Lower lobe of right lung (tissue), 2 donors: ENCODE data around the gene SH3GL3. TPM values are rescaled to one million over a fixed set of nuclear protein-coding genes. Genes with fewer than 3 reads are reported as not detected.

Experiments used
- ATAC-seq, 2 donors: fragments of 200-7000 bp; cut with Tn5 transposase; one replicate each; pipeline ENCODE4 v1.9.1; 2020 to 2022; ENCODE audit warnings: mild to moderate bottlenecking in 2 of 2, moderate library complexity in 2 of 2
- DNase-seq: peaks from one replicate; pipeline ENCODE4 v3.0.0-alpha.2; 2020
- H3K27ac ChIP-seq: fragments of 200-600 bp; one replicate; pipeline ENCODE4 v1.8.0; 2022
- H3K27me3 ChIP-seq: fragments of 200-600 bp; one replicate; pipeline ENCODE4 v1.8.0; 2022; ENCODE audit warnings: low read depth
- H3K36me3 ChIP-seq: fragments of 200-600 bp; one replicate; pipeline ENCODE4 v1.8.0; 2022; ENCODE audit warnings: mild to moderate bottlenecking
- H3K4me1 ChIP-seq: fragments of 200-600 bp; one replicate; pipeline ENCODE4 v1.8.0; 2022
- H3K4me3 ChIP-seq: fragments of 200-600 bp; one replicate; pipeline ENCODE4 v1.8.0; 2022; ENCODE audit warnings: mild to moderate bottlenecking
- H3K9me3 ChIP-seq: fragments of 200-600 bp; one replicate; pipeline ENCODE4 v1.8.0; 2022
- CTCF ChIP-seq: fragments of 200-600 bp; IDR thresholded peaks from one replicate; pipeline ENCODE4 v1.8.0; 2022; ENCODE audit warnings: antibody characterized with exemption, mild to moderate bottlenecking
- intact Hi-C: fragments of 100-400 bp; cut with DNase I; formaldehyde crosslinking; loops from one replicate; pipeline ENCODE4 v1.11.0; 2022
- total RNA-seq: library from RNA; stranded (reverse); fragmentation: NEBNext Ultra II Directional; extraction: Animal tissue kit (Norgen Biotek cat#: 25700); gene quantifications from one replicate; pipeline ENCODE4 v1.2.1, GENCODE V29; 2021
- donor health status: DM: no; HTN: yes; CAD: no; lungs with severe emphysema.

Gene SH3GL3
- total RNA-seq, 1 donor from 2014 or later, result 2.6 TPM

- H3K27ac ChIP-seq, result no peak overlapping the region
- no peak overlapping the region for H3K4me3 ChIP-seq
- ATAC-seq, result no peak
- no peak for TF ChIP-seq CTCF
- no peak for DNase-seq
- H3K9me3 ChIP-seq, result no peaks in the 10 kb centered on the region
- peaks cover 9% of the 10 kb centered on the region for H3K27me3 ChIP-seq
- no peaks in the 10 kb centered on the region for H3K36me3 ChIP-seq
- intact Hi-C loops, result loop anchor here (10.0 kb wide), 1 partner anchor 119 kb away; no protein-coding TSS in a partner anchor
- H3K4me1 ChIP-seq, result no peaks in the 10 kb centered on the region
Measured at GRCh38 chr15:83435782-83436181, 11.4 kb upstream of the SH3GL3 start.

- Histone ChIP-seq H3K36me3 (no peaks in the 10 kb centered on the region), H3K27ac (no peak overlapping the region), H3K27me3 (peaks cover 9% of the 10 kb centered on the region), H3K9me3 (no peaks in the 10 kb centered on the region), H3K4me3 (no peak overlapping the region), H3K4me1 (no peaks in the 10 kb centered on the region)
- ATAC-seq (peak; percentile 61 to 66), DNase-seq (no peak)
- TF ChIP-seq CTCF, result peak; percentile 19
- intact Hi-C loops, result loop anchor here (10.0 kb wide), 1 partner anchor 118 kb away; no protein-coding TSS in a partner anchor
Measured at GRCh38 chr15:83436513-83437158, 10.5 kb upstream of the SH3GL3 start.

DNA sequence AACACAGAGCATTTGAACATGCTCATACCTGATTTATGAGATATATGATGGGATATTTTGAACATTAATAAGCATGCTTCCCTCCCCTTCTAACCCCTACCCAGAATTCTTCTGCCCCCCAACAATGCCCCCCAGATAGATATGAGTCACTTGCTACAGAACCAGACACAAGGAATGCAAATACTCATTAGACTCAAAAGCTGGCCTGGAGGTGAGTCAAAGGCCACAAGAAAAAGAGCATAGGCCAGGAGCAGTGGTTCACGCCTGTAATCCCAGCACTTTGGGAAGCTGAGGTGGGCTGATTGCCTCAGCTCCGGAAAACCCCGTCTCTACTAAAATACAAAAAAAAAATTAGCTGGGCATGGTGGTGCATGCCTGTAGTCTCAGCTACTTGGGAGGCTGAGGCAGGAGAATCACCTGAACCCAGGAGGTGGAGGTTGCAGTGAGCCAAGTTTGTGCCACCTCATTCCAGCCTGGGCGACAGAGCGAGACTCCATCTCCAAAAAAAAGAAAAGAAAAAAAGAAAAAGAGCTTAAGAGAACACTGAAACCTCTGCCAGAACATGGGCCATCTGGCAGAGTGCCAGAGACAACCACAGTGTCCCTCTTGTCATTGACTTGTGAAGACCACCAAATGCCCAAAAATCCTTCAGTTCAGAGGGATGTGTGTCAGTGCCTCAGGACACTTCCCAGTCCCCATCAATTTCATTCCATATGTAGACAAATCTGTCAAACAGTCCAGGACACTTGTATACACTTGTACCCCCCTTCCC is 3.9 kb upstream of the SH3GL3 start:
- peaks cover 20% of the 10 kb centered on the region for H3K27me3 ChIP-seq
- no peak for DNase-seq
- no peak overlapping the region for H3K27ac ChIP-seq
- H3K9me3 ChIP-seq, result no peaks in the 10 kb centered on the region
- no peaks in the 10 kb centered on the region for H3K36me3 ChIP-seq
- no peak overlapping the region for H3K4me3 ChIP-seq
- intact Hi-C loops, result no loop called here
- peaks cover 7% of the 10 kb centered on the region for H3K4me1 ChIP-seq
- no peak for TF ChIP-seq CTCF
- ATAC-seq, result no peak

DNA sequence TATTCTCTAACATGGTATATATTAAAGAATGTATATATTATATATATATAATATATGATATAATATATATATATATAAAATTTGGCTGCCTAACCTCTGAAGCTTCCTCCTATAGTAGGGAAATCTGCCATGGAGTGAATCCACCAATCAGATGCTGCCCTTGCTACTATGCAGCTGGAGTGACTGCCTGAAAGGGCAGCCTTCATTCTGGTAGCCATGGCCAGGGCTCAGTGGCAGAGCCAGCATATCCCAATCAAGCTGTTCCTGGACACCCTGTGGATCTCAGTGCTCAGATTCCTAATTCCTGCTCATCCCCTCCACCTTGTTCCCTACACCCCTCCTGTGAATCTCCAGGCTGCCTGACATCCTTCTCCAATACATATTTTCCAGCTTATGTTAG is 2.2 kb upstream of the SH3GL3 start:
- Histone ChIP-seq H3K27ac (no peak overlapping the region), H3K4me3 (no peak overlapping the region), H3K36me3 (no peaks in the 10 kb centered on the region), H3K4me1 (peaks cover 7% of the 10 kb centered on the region), H3K27me3 (peaks cover 29% of the 10 kb centered on the region), H3K9me3 (no peaks in the 10 kb centered on the region)
- no peak for TF ChIP-seq CTCF
- ATAC-seq (no peak), DNase-seq (no peak)
- intact Hi-C loops, result no loop called here

DNA sequence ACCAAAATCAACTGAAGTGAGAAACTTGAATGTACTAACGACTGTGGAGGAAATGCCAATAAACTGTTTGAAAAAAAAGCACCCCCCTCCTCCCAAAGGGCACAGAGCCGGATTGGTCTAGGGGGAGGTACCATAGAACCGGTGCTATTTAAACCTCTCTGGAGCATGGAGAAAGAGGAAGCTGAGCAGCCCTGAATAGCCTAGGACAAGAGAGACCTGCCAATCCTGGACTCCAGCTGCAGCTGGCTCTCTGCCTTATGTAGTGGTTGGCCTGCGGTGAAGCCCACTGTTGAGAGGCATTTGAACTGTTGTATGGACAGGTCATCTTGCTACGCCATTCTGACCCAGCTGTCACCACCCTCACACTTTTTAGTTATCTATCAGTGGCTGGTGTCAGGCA is 1.5 kb upstream of the SH3GL3 start:
- no peaks in the 10 kb centered on the region for H3K36me3 ChIP-seq
- ATAC-seq (no peak), DNase-seq (no peak)
- peaks cover 7% of the 10 kb centered on the region for H3K4me1 ChIP-seq
- intact Hi-C loops, result no loop called here
- peaks cover 29% of the 10 kb centered on the region for H3K27me3 ChIP-seq
- TF ChIP-seq CTCF, result no peak
- no peak overlapping the region for H3K27ac ChIP-seq
- no peaks in the 10 kb centered on the region for H3K9me3 ChIP-seq
- H3K4me3 ChIP-seq, result no peak overlapping the region
